WI38 (cell line): ENCODE results near the gene ZNF207.

Experiments
- H3K4me3 ChIP-seq: 2 replicates; pipeline ENCODE4 v1.5.1; 2011; ENCODE audit warnings: low read depth, mild to moderate bottlenecking, control low read depth, low read length
- TF ChIP-seq, protein P1 (sequence below): IDR thresholded peaks from 2 replicates; pipeline ENCODE4 v1.5.1; 2012; ENCODE audit warnings: low read depth, mild to moderate bottlenecking, control low read depth, low read length

ZNF207 gene

DNA sequence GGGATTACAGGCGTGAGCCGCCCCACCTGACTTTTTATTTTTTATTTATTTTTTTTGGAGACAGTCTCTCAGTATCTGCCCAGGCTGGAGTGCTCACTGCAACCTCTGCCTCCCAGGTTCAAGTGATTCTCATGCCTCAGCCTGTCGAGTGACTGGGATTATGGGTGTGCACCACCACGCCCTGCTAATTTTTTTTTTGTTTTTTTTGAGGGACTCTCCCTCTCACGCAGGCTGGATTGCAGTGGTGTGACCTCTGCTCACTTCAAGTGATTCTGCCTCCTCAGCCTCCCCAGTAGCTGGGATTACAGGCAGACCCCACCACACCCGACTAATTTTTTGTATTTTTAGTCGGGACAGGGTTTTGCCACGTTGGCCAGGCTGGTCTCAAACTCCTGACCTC, 7.7 kb downstream of the ZNF207 start:
- TF ChIP-seq, protein P1, sequence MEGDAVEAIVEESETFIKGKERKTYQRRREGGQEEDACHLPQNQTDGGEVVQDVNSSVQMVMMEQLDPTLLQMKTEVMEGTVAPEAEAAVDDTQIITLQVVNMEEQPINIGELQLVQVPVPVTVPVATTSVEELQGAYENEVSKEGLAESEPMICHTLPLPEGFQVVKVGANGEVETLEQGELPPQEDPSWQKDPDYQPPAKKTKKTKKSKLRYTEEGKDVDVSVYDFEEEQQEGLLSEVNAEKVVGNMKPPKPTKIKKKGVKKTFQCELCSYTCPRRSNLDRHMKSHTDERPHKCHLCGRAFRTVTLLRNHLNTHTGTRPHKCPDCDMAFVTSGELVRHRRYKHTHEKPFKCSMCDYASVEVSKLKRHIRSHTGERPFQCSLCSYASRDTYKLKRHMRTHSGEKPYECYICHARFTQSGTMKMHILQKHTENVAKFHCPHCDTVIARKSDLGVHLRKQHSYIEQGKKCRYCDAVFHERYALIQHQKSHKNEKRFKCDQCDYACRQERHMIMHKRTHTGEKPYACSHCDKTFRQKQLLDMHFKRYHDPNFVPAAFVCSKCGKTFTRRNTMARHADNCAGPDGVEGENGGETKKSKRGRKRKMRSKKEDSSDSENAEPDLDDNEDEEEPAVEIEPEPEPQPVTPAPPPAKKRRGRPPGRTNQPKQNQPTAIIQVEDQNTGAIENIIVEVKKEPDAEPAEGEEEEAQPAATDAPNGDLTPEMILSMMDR = no peak
- H3K4me3 ChIP-seq = no peak overlapping the region

GRCh38 chr17:32361270-32361669, 11.3 kb downstream of the ZNF207 start:
- TF ChIP-seq, protein P1 = no peak
- no peak overlapping the region for H3K4me3 ChIP-seq

DNA sequence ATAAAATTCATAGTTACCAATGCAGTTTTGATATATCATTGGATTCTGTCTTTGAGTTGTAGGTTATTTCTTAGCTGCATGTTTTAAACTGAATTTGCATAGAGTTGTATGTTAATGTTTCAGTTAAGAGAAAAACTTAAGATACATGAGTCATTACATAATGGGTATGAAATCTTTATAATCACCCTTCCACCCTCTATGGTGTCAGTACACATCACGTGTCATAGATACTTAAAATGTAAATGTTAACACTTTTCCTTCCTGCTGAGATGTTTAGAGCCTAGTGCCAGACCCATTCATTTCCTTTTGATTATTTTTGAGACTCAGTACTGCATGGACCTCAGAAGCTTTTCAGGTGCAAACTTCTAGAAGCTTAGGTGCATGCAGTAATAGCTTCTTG, 20.5 kb downstream of the ZNF207 start:
- TF ChIP-seq, protein P1 = no peak
- no peak overlapping the region for H3K4me3 ChIP-seq

DNA sequence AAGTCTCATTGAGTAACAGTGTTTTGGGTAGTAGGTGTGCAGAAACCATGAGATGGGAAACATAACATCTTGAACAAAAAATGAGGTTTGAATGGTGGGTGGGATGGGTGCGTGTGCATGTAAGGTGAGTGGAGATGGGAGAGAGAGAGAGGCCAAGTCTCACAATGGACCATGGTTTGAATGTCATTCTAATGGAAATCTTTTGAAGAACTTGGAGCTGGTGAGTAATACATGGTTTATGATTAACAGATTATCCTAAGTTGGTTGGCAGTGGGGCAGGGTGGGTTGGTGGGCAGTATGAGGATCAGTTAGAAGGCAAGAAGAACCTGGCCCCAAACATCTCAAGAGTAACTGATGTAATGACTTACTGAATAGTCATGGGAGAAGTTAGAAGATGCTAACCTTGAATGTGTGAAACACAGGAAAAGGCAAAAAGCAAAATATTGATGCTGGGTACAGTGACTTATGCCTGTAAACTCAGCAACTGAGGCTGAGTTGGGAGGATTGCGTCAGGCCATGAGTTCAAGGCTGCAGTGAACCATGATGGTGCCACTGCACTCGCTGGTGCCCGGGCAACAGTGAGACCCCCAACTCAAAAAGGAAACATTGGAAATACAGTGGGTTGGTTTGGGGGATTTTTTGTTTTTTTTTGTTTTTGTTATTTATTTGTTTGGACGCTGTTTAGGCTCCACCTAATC, 32.7 kb downstream of the ZNF207 start:
- TF ChIP-seq, protein P1 = no peak
- H3K4me3 ChIP-seq = no peak overlapping the region

DNA sequence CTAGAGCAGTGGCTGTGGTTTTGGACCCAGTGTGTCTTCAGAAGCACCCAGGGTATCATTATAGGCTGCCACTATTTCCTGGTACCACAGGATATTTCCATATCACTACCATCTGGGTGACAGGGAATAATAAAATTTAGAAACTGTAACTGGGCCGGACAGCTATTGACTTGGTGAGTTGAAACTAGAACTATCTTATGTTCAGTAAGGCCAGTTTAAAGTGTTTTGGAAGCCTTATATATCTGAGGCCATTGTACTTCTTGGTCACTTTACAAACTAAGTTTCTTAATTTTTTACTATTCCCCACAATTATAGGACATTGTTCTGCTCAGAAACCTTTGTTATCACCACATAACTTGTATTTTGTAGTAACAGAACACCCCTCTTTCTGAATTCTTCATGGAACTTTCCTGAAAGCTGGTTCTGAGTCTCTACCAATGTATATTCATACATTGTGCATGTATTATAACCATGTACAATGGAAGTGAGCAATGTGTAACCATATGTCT, 34.0 kb downstream of the ZNF207 start:
- TF ChIP-seq, protein P1 = no peak
- H3K4me3 ChIP-seq = no peak overlapping the region

DNA sequence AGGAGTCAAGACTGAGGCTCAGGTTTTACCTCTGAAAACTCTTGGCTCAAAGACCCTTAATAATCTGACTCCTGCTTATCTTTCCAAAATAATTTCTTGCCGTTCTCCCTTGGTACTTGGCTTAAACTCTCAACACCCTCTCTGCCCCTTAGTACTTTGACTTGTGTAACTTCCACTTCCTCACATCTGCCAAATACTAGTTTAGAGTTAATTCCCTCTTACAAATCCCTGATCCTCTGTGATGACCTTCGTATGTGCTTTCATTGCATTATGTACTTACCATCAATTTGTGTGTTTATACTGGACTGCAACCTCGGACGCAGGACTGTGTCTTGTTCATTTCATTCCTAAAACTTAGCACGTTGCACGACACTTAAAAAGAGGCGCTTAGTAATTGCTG, 35.2 kb downstream of the ZNF207 start:
- H3K4me3 ChIP-seq = no peak overlapping the region
- TF ChIP-seq, protein P1 = no peak

GRCh38 chr17:32385971-32386370, 36.0 kb downstream of the ZNF207 start:
- H3K4me3 ChIP-seq = no peak overlapping the region
- TF ChIP-seq, protein P1 = no peak
